Measurements from ENCODE around the gene SPDYE9.
"Not testable (repeated sequence)": the region's sequence is repeated elsewhere in the genome, so short reads cannot be mapped to it uniquely, and the experiment has no call there.

Gene SPDYE9

GRCh38 chr7:73085938-73086337, at the start of gene SPDYE9:
SPDYE9 (minus strand) TSS chr7:73086038; CDS start chr7:73084238, 1,800 bp downstream.
- not testable (repeated sequence) for DNase-seq

- DNase-seq, result not testable (repeated sequence)
These were observed 49.0 kb upstream of the SPDYE9 start for GRCh38 chr7:73134866-73135265.

- not testable (repeated sequence) for DNase-seq
These were observed 46.9 kb upstream of the SPDYE9 start for GRCh38 chr7:73132651-73133217.

GRCh38 chr7:73130612-73131011, 44.8 kb upstream of the SPDYE9 start:
- DNase-seq, result not testable (repeated sequence)

- DNase-seq, result not testable (repeated sequence)
These were observed 38.3 kb upstream of the SPDYE9 start for GRCh38 chr7:73124126-73124525.

- not testable (repeated sequence) for DNase-seq
These were observed 37.1 kb upstream of the SPDYE9 start for GRCh38 chr7:73122778-73123447.

- DNase-seq, result not testable (repeated sequence)
These were observed 32.3 kb upstream of the SPDYE9 start for GRCh38 chr7:73118155-73118554.

GRCh38 chr7:73057811-73058210, 28.0 kb downstream of the SPDYE9 start, which contains the start of gene SPDYE11:
SPDYE11 (minus strand) TSS chr7:73057911; CDS start chr7:73056111, 1,800 bp downstream.
- not testable (repeated sequence) for DNase-seq

- not testable (repeated sequence) for DNase-seq
These were observed 56.2 kb downstream of the SPDYE9 start, which contains the start of gene SPDYE8 for GRCh38 chr7:73029666-73030065. SPDYE8 (minus strand) TSS chr7:73029766; CDS start chr7:73027966, 1,800 bp downstream.
